ES-I3 (cell line): ENCODE data around the gene MED12.
A peak's percentile ranks its signal among the peaks of the same experiment; 100 is the strongest.

Experiments
- H3K36me3 ChIP-seq: 2 replicates; pipeline ENCODE4 v1.6.1; 2013; ENCODE audit warnings: mild to moderate bottlenecking, low read length, control low read depth, moderate library complexity; ENCODE audit not compliant: insufficient read depth
- H3K4me1 ChIP-seq: 2 replicates; pipeline ENCODE4 v1.6.1; 2013; ENCODE audit warnings: mild to moderate bottlenecking, control low read depth, low read length; ENCODE audit not compliant: insufficient read depth
- H3K9ac ChIP-seq: 2 replicates; pipeline ENCODE4 v1.6.1; 2013; ENCODE audit warnings: low read depth, mild to moderate bottlenecking, low read length, moderate library complexity
- H3K9me3 ChIP-seq: 2 replicates; pipeline ENCODE4 v1.6.1; 2013; ENCODE audit warnings: mild to moderate bottlenecking, low read length, moderate library complexity; ENCODE audit not compliant: control insufficient read depth, insufficient read depth

The MED12 gene

DNA sequence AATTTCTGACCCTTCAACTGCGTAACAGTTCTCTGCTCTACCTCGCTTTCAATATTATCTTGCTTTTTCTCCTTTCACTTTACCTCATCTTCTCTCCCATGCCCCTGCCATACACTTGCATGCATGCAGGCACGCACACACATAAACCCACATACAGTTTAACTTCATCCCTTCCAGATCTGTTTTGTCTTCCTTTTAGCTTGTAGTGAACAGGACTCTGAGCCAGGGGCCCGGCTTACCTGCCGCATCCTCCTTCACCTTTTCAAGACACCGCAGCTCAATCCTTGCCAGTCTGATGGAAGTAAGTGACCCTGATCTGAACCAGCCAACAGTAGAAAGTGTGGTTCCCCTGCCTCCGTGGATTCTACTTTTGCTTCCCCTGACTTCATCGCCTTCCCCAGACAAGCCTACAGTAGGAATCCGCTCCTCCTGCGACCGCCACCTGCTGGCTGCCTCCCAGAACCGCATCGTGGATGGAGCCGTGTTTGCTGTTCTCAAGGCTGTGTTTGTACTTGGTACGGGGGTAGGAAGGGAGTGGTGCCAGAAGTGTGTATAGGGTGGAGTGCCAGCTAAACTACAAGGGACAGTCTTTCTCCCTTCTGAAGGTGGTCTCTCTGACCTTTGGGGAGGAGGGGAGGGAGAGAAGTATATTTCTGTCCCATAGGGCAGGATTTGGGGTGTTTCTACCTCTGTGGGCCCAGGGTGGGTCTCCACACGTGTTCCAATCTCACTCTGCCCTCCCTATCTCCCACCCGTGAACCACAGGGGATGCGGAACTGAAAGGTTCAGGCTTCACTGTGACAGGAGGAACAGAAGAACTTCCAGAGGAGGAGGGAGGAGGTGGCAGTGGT is 10.7 kb downstream of the MED12 start:
- H3K36me3 ChIP-seq: no peaks in the 10 kb centered on the region
- no peak overlapping the region for H3K9ac ChIP-seq
- H3K9me3 ChIP-seq: no peaks in the 10 kb centered on the region
- H3K4me1 ChIP-seq: peaks cover 11% of the 10 kb centered on the region

DNA sequence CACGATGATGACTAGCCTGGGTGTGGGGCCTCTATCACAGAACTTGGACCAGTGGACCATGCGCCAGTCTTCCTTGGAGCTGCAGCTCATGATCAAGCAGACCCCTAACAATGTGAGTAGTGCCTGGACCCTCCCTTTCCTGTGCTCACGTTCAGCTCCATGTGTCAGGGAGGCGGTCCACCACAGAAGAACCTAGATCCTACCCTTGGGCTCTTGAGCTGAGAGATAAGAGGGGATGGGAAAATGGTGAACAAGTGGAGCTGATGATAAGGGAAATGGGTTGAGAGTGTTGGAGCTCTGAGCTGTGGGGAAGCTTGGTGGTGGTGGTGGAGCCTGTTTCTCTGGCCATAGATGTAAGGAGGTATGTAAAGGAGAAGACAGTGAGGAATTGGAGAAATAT is 13.1 kb downstream of the MED12 start:
- Histone ChIP-seq H3K4me1 (peaks cover 11% of the 10 kb centered on the region), H3K9ac (no peak overlapping the region), H3K9me3 (no peaks in the 10 kb centered on the region), H3K36me3 (peaks cover 5% of the 10 kb centered on the region; the same call in 1 of the 2 replicates)

DNA sequence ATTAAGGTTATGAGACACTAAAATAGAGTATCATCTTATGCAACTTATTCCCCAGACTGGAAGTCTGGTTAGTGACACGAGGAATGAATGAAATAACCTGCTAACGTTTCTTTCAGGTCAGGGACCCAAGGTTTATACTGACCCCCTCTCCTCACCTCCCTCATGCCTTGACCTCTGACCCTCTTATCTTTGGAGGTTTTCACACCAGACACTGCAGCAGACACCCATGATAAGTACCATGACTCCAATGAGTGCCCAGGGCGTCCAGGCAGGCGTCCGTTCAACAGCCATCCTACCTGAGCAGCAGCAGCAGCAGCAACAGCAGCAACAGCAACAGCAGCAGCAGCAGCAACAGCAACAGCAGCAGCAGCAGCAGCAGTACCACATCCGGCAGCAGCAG is 22.0 kb downstream of the MED12 start:
- no peaks in the 10 kb centered on the region for H3K4me1 ChIP-seq
- H3K9me3 ChIP-seq: no peaks in the 10 kb centered on the region
- H3K36me3 ChIP-seq: peaks cover 8% of the 10 kb centered on the region; the same call in 1 of the 2 replicates
- H3K9ac ChIP-seq: no peak overlapping the region

DNA sequence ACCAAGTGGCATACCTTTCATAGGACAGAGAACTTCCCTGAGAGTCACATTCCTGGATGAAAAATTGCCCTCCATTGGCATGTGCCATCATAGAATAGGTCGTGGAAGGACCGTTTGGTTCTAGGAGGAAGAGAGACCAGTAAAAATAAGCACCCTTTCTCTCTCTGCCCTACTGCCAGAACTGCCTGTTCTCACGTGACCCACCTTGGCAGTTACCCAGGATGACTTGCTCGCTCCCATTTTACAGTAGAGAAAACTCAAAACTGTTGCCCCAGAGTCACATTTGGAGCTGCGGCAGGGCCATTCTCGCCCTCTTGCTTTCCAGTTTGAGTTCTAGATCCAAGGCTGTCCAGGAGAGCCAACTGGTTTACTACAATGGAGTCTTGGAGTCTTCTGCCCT is 25.1 kb downstream of the MED12 start:
- peaks cover 19% of the 10 kb centered on the region for H3K4me1 ChIP-seq
- H3K9me3 ChIP-seq: no peaks in the 10 kb centered on the region
- H3K9ac ChIP-seq: no peak overlapping the region
- H3K36me3 ChIP-seq: no peaks in the 10 kb centered on the region

DNA sequence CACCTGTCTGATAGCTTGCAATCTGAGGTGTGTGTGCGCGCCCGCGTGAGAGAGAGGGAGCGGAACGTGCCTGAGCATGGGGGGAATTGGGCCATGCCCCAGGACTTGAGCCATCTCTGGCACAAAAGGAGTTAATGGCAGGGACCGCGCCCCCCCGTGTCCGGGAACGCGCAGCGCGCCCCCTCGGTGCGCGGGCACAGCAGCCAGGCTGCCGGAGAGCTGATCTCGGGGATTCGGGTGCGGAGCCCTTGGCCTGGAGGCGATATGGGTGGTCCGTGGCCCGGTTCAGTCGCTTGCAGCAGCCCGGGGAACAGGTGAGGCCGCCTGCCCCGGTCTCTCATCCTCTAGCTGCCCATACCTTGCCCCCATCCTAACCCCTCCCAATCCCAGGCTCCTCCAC is 26.3 kb downstream of the MED12 start, which contains the start of gene NLGN3:
TSS of gene NLGN3 (plus strand) at position 191 of the 400 bp plus-strand sequence. CDS start 2,909 bp downstream, outside the sequence.
- H3K4me1 ChIP-seq: peaks cover 25% of the 10 kb centered on the region
- H3K36me3 ChIP-seq: no peaks in the 10 kb centered on the region
- no peaks in the 10 kb centered on the region for H3K9me3 ChIP-seq
- peak within 1 kb of the TSS; percentile 59 for H3K9ac ChIP-seq

DNA sequence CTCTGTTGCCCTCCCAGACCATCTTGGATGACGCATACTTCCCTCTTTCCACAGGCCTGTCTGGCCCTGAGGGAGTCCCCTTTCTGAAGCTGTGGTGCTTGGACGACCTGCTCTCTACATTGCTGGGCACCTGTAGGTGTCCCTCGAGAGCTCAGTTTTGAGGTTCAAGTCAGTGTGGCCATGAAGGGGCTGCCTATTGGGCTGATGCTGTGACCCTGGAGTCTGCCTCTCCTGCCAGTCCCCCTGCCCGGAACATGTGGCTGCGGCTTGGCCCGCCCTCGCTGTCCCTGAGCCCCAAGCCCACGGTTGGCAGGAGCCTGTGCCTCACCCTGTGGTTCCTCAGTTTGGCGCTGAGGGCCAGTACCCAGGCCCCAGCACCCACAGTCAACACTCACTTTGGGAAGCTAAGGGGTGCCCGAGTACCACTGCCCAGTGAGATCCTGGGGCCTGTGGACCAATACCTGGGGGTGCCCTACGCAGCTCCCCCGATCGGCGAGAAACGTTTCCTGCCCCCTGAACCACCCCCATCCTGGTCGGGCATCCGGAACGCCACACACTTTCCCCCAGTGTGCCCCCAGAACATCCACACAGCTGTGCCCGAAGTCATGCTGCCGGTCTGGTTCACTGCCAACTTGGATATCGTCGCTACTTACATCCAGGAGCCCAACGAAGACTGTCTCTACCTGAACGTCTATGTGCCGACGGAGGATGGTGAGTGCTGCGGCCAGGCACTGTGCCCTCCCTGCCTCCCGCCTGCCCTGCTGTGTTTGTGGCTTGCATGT is 29.3 kb downstream of the MED12 start:
- H3K9me3 ChIP-seq: no peaks in the 10 kb centered on the region
- no peaks in the 10 kb centered on the region for H3K36me3 ChIP-seq
- H3K9ac ChIP-seq: no peak overlapping the region
- H3K4me1 ChIP-seq: peaks cover 25% of the 10 kb centered on the region

DNA sequence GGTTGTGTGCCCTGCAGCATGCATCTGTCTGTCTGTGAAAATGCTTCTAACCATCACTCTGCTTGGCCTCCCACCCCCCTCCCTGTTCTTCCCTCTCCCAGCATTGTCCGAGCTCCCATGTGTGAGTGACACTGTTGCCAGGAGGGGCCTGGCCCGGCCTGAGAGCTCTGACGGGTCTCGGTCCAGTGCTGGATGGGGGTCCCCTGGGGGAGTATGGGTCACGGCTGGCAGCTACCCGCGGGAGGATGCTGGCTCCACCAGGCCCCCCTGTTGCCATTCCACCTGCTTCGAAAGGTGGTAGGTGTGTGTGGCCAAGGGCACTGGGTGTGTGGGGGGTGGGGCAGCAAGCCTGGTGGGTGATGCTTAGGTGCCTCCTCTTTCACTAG is 29.9 kb downstream of the MED12 start:
- no peaks in the 10 kb centered on the region for H3K9me3 ChIP-seq
- no peak overlapping the region for H3K9ac ChIP-seq
- no peaks in the 10 kb centered on the region for H3K36me3 ChIP-seq
- H3K4me1 ChIP-seq: peaks cover 25% of the 10 kb centered on the region

DNA sequence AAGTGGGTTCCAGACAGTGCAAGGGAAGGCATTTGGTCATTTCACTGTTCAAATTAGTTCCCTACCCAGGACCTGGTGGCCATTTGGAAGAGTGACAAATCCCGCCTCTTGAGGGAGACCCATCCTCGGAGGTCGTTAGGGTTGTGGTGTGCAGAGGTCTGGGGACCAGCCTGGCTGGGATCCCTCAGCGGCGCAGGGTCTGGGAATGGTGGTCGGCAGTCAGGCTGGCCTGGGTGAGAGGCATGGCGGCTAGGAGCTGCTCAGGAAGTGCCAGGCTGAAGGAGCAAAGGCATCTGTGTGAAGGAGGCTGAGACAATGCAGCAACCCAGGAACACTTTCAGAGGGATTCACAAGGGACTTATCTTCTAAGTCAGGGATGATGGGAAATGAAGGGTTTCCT is 33.0 kb downstream of the MED12 start:
- H3K9ac ChIP-seq: no peak overlapping the region
- peaks cover 22% of the 10 kb centered on the region for H3K4me1 ChIP-seq
- H3K9me3 ChIP-seq: no peaks in the 10 kb centered on the region
- H3K36me3 ChIP-seq: no peaks in the 10 kb centered on the region; the same call in 1 of the 2 replicates

DNA sequence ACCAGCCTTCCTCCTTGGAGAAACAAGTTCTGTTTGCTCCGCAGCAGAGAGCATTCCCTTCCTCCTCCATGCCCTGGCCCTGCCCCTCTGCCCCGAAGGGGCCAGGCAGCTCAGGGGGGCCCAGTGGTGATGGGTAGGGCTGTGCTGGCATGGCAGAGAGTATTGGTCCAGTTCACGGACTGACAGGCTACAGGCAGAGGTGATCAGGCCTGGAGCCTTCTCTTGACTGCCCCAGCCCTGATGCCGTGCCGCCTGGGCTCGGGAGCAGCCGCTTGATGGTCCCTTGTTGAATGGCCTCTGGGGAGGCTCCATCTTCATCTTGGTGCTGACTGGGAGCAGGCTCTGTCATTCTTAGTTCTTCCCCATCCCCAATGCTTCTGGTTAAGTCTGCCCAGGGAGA is 35.8 kb downstream of the MED12 start:
- Histone ChIP-seq H3K4me1 (0 out of 2 replicates have a peak, but pooled peaks cover 1% of the 10 kb centered on the region), H3K9ac (no peak overlapping the region), H3K36me3 (no peaks in the 10 kb centered on the region; the same call in 1 of the 2 replicates), H3K9me3 (no peaks in the 10 kb centered on the region)

DNA sequence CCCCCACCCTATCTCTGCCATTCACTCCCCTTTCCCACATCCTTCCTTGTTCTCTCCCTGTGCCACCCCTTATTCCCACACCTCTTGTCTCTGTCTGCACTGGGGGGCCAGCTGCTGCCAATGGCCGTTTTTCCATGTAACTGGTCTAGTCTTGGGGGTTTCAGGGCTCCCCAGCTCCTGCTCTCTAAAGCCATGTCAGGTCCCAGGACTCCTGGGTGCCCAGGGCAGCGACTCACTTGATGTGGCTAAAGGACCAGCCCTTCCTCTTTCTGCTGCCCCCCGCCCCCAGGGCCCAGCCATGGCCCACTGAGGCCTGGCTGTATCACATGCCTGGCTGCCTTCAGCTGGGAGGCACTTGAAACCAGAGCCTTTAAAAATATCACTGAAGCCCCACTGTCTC is 36.2 kb downstream of the MED12 start:
- no peak overlapping the region for H3K9ac ChIP-seq
- no peaks in the 10 kb centered on the region; the same call in 1 of the 2 replicates for H3K36me3 ChIP-seq
- no peaks in the 10 kb centered on the region for H3K9me3 ChIP-seq
- H3K4me1 ChIP-seq: no peaks in the 10 kb centered on the region

DNA sequence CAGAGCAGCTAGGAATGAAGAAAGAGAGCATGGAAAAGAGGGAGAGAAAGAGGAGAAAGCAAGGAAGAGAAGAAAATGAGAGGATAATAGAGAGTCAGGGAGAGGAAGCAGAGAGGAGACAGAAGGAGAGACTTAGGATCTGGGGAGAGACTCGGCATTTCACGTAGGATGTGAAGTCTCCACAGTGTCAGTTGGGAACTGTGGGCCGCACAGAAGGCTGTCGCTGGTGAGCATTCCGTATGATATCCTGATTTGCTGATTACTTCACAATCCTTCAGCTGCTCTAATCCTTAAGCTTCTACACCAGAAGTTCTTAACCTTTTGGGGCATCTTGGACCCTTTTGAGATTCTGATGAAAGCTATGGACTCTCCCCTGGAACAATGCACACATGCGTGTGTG is 40.2 kb downstream of the MED12 start:
- Histone ChIP-seq H3K9me3 (no peaks in the 10 kb centered on the region), H3K4me1 (no peaks in the 10 kb centered on the region), H3K9ac (no peak overlapping the region), H3K36me3 (no peaks in the 10 kb centered on the region; the same call in 1 of the 2 replicates)

DNA sequence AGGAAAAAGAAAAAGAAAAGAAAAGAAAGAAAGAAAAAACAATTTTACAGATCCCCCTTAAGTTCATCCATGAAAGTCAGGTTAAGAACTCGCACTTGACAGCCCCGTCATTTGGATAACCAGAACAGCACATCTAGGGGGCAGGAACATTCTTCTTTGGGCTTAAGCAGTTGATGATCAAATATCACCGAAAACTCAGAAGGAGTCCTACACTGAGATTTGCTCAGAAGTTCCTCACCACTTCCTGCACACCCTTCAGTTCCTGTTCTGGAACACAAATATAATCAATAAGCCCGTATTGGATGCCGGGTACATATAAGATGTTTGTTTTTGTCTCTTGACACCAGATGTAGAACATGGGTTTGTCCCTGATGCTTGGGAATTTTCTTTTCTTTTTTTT is 40.9 kb downstream of the MED12 start:
- Histone ChIP-seq H3K9me3 (no peaks in the 10 kb centered on the region), H3K9ac (no peak overlapping the region), H3K4me1 (no peaks in the 10 kb centered on the region), H3K36me3 (no peaks in the 10 kb centered on the region; the same call in 1 of the 2 replicates)

DNA sequence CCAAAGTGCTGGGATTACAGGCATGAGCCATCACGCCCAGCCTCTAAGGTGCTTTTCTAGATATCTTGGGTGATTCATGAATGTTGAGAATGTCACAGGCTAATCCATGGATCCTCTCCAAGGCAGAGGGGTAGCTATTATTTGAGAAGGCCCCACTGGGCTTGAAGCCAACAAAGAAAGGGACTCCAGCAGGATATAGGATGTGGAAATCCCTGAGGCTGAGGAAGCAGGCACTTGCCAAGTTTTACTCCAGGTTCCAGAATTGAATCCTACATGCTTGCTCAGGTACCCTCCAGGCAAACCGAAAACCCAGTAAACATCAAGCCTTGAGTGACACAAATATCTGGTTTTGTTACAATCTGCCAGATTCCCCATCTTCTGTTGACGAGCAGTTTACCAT is 42.1 kb downstream of the MED12 start:
- Histone ChIP-seq H3K36me3 (no peaks in the 10 kb centered on the region; the same call in 1 of the 2 replicates), H3K9me3 (no peaks in the 10 kb centered on the region), H3K9ac (no peak overlapping the region), H3K4me1 (no peaks in the 10 kb centered on the region)

DNA sequence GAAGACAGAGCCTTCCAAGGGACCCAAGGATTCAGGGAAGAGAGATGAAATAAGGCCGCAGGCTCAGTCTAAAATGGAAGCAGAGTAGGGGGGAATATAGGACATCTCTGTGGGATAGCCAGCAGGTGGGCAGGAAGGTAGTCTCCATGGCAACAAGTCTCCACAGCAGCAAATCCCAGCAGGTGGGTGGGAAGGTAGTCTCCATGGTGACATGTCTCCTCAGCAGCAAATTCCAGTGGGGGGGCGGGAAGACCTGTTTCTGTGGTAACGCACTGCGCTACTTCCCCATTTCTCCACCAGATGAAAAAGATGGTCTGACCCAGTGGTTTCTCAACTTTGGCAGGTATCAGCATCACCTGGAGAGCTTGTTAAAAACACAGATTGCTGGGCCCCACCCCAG is 44.6 kb downstream of the MED12 start:
- no peaks in the 10 kb centered on the region for H3K4me1 ChIP-seq

DNA sequence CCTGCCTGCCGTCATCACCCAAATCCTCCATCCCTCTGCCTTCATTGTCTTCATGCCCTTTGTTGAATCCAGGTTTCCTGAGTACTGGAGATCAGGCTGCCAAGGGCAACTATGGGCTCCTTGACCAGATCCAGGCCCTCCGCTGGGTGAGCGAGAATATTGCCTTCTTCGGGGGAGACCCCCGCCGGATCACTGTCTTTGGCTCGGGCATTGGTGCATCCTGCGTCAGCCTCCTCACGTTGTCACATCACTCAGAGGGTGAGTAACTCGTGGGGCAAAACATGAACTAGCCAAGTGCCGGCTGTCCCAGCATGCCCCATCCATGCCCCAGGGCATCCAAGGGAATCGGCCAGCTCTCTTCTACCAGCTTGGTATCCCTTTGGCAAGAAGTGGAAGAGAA is 45.7 kb downstream of the MED12 start:
- H3K9me3 ChIP-seq: no peaks in the 10 kb centered on the region
- no peaks in the 10 kb centered on the region for H3K36me3 ChIP-seq
- no peaks in the 10 kb centered on the region for H3K4me1 ChIP-seq
- H3K9ac ChIP-seq: no peak overlapping the region

More for the DNA sequence above, 44.6 kb downstream of the MED12 start:
- H3K9me3 ChIP-seq: no peaks in the 10 kb centered on the region
- no peaks in the 10 kb centered on the region for H3K36me3 ChIP-seq
- H3K9ac ChIP-seq: no peak overlapping the region
